B cell (primary cell): ENCODE measurements around the gene UTS2B. TPM values are rescaled to one million over a fixed set of nuclear protein-coding genes. Genes with fewer than 3 reads are reported as not detected.
A peak's percentile ranks its signal among the peaks of the same experiment; 100 is the strongest.

Source experiments
- ATAC-seq: fragments of 200-7000 bp; cut with Tn5 transposase; one replicate; pipeline ENCODE4 v1.10.0; 2021; ENCODE audit warnings: low read depth, mild to moderate bottlenecking, moderate number of reproducible peaks, moderate library complexity
- CTCF ChIA-PET: fragments of 350-600 bp; sonication (Branson Sonifier 250); formaldehyde crosslinking; loops from one replicate; lab custom pipeline; 2021; ENCODE audit warnings: antibody characterized with exemption, inconsistent platforms; lab: Charles Lee
- POLR2A ChIA-PET: fragments of 350-600 bp; sonication (Branson Sonifier 250); formaldehyde crosslinking; loops from one replicate; lab custom pipeline; 2021; ENCODE audit warnings: antibody characterized with exemption; lab: Charles Lee
- DNase-seq: peaks from one replicate; pipeline ENCODE4 v3.0.0; 2013
- H2AFZ ChIP-seq: 2 replicates; pipeline ENCODE4 v1.6.1; 2012; ENCODE audit warnings: mild to moderate bottlenecking, low read depth, low read length; ENCODE audit not compliant: insufficient read depth, poor library complexity, severe bottlenecking
- H3K27ac ChIP-seq, 2 donors: 1 replicate in 1 of 2; 2 replicates in 1 of 2; pipeline ENCODE4 v1.5.1; 2012 to 2013; ENCODE audit warnings: low read length in 2 of 2, mild to moderate bottlenecking in 2 of 2, moderate library complexity in 1 of 2
- H3K27me3 ChIP-seq, 4 experiments: fragments of 200-600 bp in 1 of 4; sonication (generic) in 1 of 4; replicated peaks in 1 of 4; 1 replicate in 2 of 4; 2 replicates in 2 of 4; pipeline versions ENCODE4 v1.6.1 to v1.7.0; 2013 to 2016; ENCODE audit warnings: low read length in 3 of 4, mild to moderate bottlenecking in 2 of 4, mixed read lengths in 1 of 4, moderate library complexity in 1 of 4; ENCODE audit not compliant: insufficient read depth in 4 of 4, control insufficient read depth in 3 of 4; ENCODE audit errors: control extremely low read depth in 1 of 4
- H3K36me3 ChIP-seq, 2 experiments: replicated peaks in 1 of 2; 1 replicate in 1 of 2; 2 replicates in 1 of 2; pipeline versions ENCODE4 v1.6.1 to v1.7.1; 2013; ENCODE audit warnings: low read length in 1 of 2; ENCODE audit not compliant: insufficient read depth in 2 of 2, control insufficient read depth in 1 of 2; ENCODE audit errors: control extremely low read depth in 1 of 2, extremely low read depth in 1 of 2
- H3K4me1 ChIP-seq, 2 donors: fragments of 200-600 bp in 1 of 2; sonication (generic) in 1 of 2; 1 replicate in 1 of 2; 2 replicates in 1 of 2; pipeline versions ENCODE4 v1.5.1 to v1.6.1; 2013 to 2017; ENCODE audit warnings: low read length in 2 of 2; ENCODE audit not compliant: control insufficient read depth in 2 of 2, insufficient read depth in 2 of 2
- H3K4me2 ChIP-seq: replicated peaks from 2 replicates; pipeline ENCODE3; 2012; ENCODE audit warnings: mild to moderate bottlenecking, low read depth, low read length; ENCODE audit not compliant: poor library complexity, severe bottlenecking
- H3K4me3 ChIP-seq, 5 experiments: fragments of 200-600 bp in 1 of 5; sonication (generic) in 1 of 5; 1 replicate in 3 of 5; 2 replicates in 2 of 5; pipeline versions ENCODE4 v1.5.1 to v1.7.0; 2011 to 2016; ENCODE audit warnings: low read length in 4 of 5, mild to moderate bottlenecking in 4 of 5, low read depth in 2 of 5, control low read depth in 1 of 5, moderate library complexity in 1 of 5; ENCODE audit not compliant: insufficient read depth in 1 of 5; ENCODE audit errors: control extremely low read depth in 1 of 5, extremely low read depth in 1 of 5
- H3K79me2 ChIP-seq: fragments of 200-600 bp; sonication (generic); one replicate; pipeline ENCODE4 v1.6.0; 2016; ENCODE audit warnings: low read length; ENCODE audit not compliant: control insufficient read depth, insufficient read depth
- H3K9ac ChIP-seq: fragments of 200-600 bp; sonication (generic); 2 replicates; pipeline ENCODE4 v1.6.1; 2017; ENCODE audit warnings: mild to moderate bottlenecking, low read length, moderate library complexity
- H3K9me3 ChIP-seq, 3 donors: one replicate each; pipeline versions ENCODE4 v1.6.1 to v1.7.1; 2013; ENCODE audit warnings: low read length in 2 of 3; ENCODE audit not compliant: control insufficient read depth in 2 of 3, insufficient read depth in 1 of 3; ENCODE audit errors: control extremely low read depth in 1 of 3
- H4K20me1 ChIP-seq: 2 replicates; pipeline ENCODE4 v1.6.0; 2012; ENCODE audit warnings: mild to moderate bottlenecking, low read length; ENCODE audit not compliant: insufficient read depth, control insufficient read depth, poor library complexity, severe bottlenecking
- H3K27ac Mint-ChIP-seq: one replicate; pipeline ENCODE4 v1.8.0; 2021; ENCODE audit warnings: mixed read lengths
- H3K27me3 Mint-ChIP-seq: one replicate; pipeline ENCODE4 v1.8.0; 2021; ENCODE audit warnings: mixed read lengths
- H3K4me1 Mint-ChIP-seq: one replicate; pipeline ENCODE4 v1.8.0; 2021; ENCODE audit warnings: mixed read lengths
- H3K4me3 Mint-ChIP-seq: one replicate; pipeline ENCODE4 v1.8.0; 2021; ENCODE audit warnings: mixed read lengths
- H3K9me3 Mint-ChIP-seq: one replicate; pipeline ENCODE4 v1.8.0; 2022; ENCODE audit warnings: mixed read lengths; ENCODE audit not compliant: insufficient read depth
- EZH2 ChIP-seq: IDR thresholded peaks from 2 replicates; pipeline ENCODE4 v1.6.1; 2012; ENCODE audit warnings: borderline replicate concordance, low read depth, mild to moderate bottlenecking, moderate library complexity, low read length; ENCODE audit not compliant: insufficient read depth, poor library complexity, severe bottlenecking
- WGBS: methylation state at CpG from one replicate; pipeline ENCODE4 v1.1.5; 2013; ENCODE audit warnings: missing lambda C conversion rate; ENCODE audit not compliant: insufficient coverage; 5-methylcytosine and 5-hydroxymethylcytosine counted together
- intact Hi-C: fragments of 100-400 bp; cut with micrococcal nuclease; formaldehyde crosslinking; loops from one replicate; pipeline ENCODE4 v1.10.0; 2022
- polyA plus RNA-seq: library from polyadenylated mRNA; depleted of rRNA; stranded (reverse); fragments of >200 nt; gene quantifications from 2 replicates; pipeline ENCODE4 v1.2.3, GENCODE V29; 2012
- total RNA-seq, 2 donors: library from RNA; stranded (reverse); fragments of 120-200 nt in 1 of 2; gene quantifications; 1 replicate in 1 of 2; 2 replicates in 1 of 2; pipeline versions ENCODE4 v1.2.3 to v1.2.4, GENCODE V29; 2013 to 2022
- TF ChIP-seq, protein P1 (sequence below): fragments of 200-600 bp; IDR thresholded peaks from one replicate; pipeline ENCODE4 v1.8.0; 2022; ENCODE audit warnings: antibody characterized with exemption, mild to moderate bottlenecking

UTS2B gene
- total and polyA plus RNA-seq, 2 donors (not counting 1 experiment from before 2014, with no cell fraction given) = 1.8 to 2.0 TPM

DNA sequence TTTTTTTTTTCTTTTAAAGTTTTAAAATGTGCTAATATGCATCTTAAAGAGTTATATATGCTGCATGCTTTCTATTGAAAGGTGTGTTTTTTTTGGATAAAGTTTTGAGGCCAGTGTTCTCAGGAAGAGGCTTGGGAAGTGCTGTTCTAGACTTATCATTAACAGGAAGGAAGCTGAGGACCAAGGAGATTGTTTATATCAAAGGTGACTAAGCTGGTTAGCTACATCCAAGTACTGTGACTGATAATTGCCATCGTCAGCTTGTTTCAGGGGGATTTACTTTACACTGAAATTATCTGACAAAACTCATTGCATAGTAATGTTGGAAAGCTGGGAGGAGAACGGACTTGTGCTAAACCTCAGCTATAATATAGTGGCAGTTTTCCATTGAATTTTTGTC is 36.3 kb upstream of the UTS2B start:
- no peak overlapping the region for H3K9ac ChIP-seq
- Mint-ChIP-seq H3K4me1 (peaks cover 12% of the 10 kb centered on the region), H3K27ac (peak overlapping the region; percentile 81), H3K4me3 (no peak overlapping the region), H3K27me3 (no peaks in the 10 kb centered on the region), H3K9me3 (no peaks in the 10 kb centered on the region)
- WGBS = no CpG with 5 or more reads among the region's 2 CpGs
- peak overlapping the region in 1 of 2 donors; percentile 29 for H3K27ac ChIP-seq
- CTCF ChIA-PET = interaction anchor here (0.8 to 1.8 kb wide), 4 partner anchors 11 to 127 kb away, joined by 3 to 7 read pairs (median 4); partner anchors contain the start of gene CCDC50
- ATAC-seq = no peak
- peaks cover 10% of the 10 kb centered on the region for H3K79me2 ChIP-seq
- no peaks in the 10 kb centered on the region for H3K27me3 ChIP-seq
- H3K4me3 ChIP-seq = no peak overlapping the region
- no peaks in the 10 kb centered on the region for H4K20me1 ChIP-seq
- DNase-seq = no peak
- POLR2A ChIA-PET = no interaction called here
- no peak overlapping the region for H2AFZ ChIP-seq
- peaks cover under 1 to 7% of the 10 kb centered on the region in 2 donors for H3K4me1 ChIP-seq
- intact Hi-C loops = no loop called here
- TF ChIP-seq, protein P1, sequence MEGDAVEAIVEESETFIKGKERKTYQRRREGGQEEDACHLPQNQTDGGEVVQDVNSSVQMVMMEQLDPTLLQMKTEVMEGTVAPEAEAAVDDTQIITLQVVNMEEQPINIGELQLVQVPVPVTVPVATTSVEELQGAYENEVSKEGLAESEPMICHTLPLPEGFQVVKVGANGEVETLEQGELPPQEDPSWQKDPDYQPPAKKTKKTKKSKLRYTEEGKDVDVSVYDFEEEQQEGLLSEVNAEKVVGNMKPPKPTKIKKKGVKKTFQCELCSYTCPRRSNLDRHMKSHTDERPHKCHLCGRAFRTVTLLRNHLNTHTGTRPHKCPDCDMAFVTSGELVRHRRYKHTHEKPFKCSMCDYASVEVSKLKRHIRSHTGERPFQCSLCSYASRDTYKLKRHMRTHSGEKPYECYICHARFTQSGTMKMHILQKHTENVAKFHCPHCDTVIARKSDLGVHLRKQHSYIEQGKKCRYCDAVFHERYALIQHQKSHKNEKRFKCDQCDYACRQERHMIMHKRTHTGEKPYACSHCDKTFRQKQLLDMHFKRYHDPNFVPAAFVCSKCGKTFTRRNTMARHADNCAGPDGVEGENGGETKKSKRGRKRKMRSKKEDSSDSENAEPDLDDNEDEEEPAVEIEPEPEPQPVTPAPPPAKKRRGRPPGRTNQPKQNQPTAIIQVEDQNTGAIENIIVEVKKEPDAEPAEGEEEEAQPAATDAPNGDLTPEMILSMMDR = no peak
- TF ChIP-seq EZH2 = no peak
- H3K36me3 ChIP-seq = peaks cover 11 to 91% of the 10 kb centered on the region in 2 experiments
- no peak overlapping the region for H3K4me2 ChIP-seq
- no peaks in the 10 kb centered on the region for H3K9me3 ChIP-seq

DNA sequence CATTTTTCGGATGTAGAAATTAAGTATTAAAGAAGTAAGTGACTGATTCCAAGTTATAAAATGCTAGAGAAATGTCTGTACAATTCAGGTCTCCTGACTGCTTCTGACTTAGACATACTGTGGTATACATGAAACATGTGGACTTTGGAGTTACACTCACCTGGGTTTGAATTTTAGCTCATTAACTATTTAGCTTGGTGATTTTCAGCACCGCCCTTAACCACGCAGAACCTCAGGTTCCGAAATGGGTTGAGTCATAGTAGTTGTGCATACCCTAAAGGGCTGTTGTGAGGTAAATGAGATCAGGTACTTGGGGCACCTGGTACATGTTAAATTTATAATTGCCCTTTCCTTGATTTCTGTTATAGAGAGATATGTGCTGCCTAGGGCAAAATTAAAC is 32.9 kb upstream of the UTS2B start:
- 87% methylated on average over 3 of the region's 4 CpGs for WGBS

More for the DNA sequence above, 32.9 kb upstream of the UTS2B start:
- no peaks in the 10 kb centered on the region for H3K27me3 ChIP-seq
- H3K27ac Mint-ChIP-seq = peak overlapping the region; percentile 0
- H3K9ac ChIP-seq = no peak overlapping the region
- no peaks in the 10 kb centered on the region for H3K9me3 ChIP-seq
- H3K4me3 ChIP-seq = no peak overlapping the region
- no peak overlapping the region for H3K4me3 Mint-ChIP-seq
- POLR2A ChIA-PET = no interaction called here
- DNase-seq = no peak
- CTCF ChIA-PET = interaction anchor here (0.7 kb wide), 1 partner anchor 14 kb away, joined by 3 read pairs; no protein-coding TSS in a partner anchor
- no peak overlapping the region for H3K27ac ChIP-seq
- H3K4me1 ChIP-seq = peaks cover 7 to 8% of the 10 kb centered on the region in 2 donors
- no peaks in the 10 kb centered on the region for H3K27me3 Mint-ChIP-seq
- no peak for ATAC-seq
- peaks cover 28% of the 10 kb centered on the region for H3K4me1 Mint-ChIP-seq
- no peaks in the 10 kb centered on the region for H4K20me1 ChIP-seq
- no peak overlapping the region for H2AFZ ChIP-seq
- no peak overlapping the region for H3K4me2 ChIP-seq
- no peaks in the 10 kb centered on the region for H3K9me3 Mint-ChIP-seq
- H3K79me2 ChIP-seq = peaks cover 24% of the 10 kb centered on the region
- TF ChIP-seq EZH2 = no peak
- TF ChIP-seq, protein P1 = no peak
- intact Hi-C loops = no loop called here
- H3K36me3 ChIP-seq = peaks cover 14 to 98% of the 10 kb centered on the region in 2 experiments
